GM18867 (cell line): Measurements from ENCODE around the gene NFE2L2.
"Not testable (repeated sequence)": the region's sequence is repeated elsewhere in the genome, so short reads cannot be mapped to it uniquely, and the experiment has no call there.

Source experiments
- ATAC-seq: cut with Tn5 transposase; IDR thresholded peaks from one replicate; pipeline ENCODE4 v1.9.1; 2021; ENCODE audit warnings: mild to moderate bottlenecking, moderate library complexity; ENCODE audit not compliant: unreplicated experiment

The NFE2L2 gene

DNA sequence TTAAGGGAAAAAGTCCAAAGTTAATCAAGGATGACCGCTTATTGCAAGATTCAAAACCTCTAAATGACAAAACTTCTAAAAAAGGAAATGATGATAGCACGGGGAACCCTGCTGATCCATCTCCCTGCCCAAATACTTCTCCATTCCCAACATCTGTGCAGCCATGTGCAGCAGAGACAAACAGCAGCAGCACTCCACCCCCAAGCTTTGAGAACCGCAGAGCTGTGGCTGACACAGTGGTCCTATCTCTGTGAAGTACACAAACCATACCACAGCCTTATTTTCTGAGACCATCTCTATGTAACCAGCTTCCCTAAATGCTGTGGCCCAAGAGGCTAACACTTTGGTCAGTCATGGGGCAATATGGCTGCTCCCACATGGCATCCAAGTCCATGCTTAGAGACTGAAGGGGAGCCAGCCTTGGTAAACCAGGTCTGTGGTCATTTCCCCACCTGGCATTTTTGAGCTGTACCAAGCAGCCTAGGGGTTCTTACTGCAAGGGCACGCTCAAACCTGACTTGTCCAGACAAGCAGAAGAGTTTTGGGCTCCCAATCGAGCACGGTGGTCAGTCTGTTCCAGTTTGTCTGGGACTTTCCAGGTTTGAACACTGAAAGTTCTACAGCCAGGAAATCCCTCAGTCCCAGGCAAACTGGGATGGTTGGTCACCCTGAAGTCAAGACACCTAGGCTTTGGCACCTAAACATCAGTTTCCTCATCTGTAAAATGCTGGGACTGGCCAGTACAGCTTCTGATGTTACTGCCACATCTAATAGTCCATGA lies 17.1 kb upstream of the NFE2L2 start:
- peak; percentile 60 for ATAC-seq

DNA sequence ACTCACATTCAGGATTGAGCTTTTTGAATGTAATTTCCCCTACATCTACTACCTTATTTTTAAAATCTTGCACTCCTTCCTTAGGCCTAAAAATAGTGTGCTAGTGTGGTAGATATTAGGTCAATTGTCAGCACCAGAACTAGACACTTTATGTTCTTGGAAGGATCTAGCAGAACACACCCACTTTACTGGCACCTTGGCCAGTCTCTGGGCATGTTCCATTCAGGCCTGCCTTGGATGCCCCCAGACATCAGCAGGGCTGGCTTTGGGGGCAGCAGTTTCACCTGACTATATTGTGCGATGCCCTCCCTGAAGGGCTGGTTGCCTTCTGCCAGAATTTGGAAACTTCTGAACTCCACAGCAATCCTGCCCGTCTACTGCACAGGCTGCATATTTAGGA lies 15.3 kb upstream of the NFE2L2 start:
- no peak for ATAC-seq

DNA sequence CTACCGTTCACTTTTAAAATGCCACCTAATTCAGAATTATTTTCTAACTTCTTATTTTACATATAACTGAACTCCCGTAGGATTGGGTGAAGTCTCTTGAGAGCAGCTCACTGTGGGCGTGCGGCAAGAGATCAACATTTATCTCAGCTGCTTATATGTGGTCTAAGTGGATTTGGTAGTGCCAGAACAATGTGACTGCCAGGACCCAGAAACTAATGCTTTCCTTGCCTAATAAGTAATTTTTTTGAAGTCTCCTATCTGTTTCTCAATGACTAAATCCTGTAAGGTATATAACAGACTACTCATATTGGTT lies 11.2 kb upstream of the NFE2L2 start:
- no peak for ATAC-seq

DNA sequence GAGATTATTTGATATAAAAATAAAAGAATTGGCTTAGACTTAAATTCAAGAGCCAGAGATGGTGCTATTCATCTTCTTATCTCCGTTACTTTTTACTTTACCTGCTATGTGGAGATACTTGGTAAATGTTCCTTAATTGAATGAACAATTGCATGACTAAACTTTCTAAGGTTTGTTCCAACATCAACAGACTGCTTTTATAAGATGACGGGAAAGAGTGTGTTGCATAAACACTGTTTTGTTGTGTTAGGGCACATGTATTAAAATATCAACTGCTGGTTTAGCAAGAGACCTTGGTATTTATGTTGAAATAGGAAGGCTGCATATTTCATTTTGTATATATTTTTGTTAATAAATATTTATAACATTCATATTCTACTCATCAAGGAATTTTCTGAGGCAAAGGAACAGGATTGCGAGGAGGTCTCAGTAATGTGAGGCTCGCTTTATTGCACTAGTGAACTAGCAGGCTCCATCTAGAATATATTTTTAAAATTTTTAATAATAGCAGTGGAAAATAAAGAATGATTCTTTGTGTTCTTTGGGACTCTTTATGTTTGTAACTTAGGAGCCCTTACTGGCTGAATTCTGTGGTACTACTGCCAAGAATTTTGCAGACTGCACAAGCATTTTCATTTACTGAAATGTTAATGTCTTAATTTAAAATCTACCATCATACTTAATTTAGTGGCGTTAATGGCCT lies 10.7 kb upstream of the NFE2L2 start:
- ATAC-seq, result no peak

DNA sequence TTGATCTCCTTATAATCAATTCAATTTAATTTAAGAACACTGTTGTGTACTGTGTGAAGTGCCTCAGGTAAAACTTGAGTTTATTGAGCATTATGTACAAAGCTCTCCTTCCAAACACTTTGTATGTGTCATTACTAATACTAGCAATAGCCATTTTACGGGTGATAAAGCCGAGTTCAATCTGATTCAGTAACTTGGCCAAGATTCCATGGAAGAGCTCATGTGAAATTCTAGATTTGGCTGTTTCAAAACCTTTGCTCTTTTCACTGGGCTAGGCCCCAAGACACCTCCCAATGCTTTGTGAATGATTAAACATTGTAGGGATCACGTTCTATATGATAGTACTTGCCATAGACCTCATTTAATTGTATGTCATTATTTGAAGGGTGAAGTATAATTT lies 8.9 kb upstream of the NFE2L2 start:
- no peak for ATAC-seq

DNA sequence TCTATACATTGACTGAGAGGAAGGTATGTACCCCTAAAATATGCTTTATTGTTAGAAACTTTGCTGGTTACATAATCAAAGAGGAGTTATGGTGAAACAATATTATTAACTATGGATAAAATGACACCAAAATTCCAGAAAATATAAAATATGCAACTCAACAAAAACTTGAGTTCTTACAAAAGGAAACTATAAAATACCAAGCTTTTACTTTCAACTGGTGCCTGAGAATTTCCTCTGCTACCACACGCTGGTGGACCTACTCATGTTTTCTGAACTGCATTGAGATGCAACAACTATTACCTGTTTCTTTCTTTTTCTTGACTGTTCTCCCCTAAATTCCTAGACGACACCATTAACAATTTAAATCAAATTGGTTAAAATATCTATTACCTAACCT lies 8.2 kb upstream of the NFE2L2 start:
- ATAC-seq, result no peak

DNA sequence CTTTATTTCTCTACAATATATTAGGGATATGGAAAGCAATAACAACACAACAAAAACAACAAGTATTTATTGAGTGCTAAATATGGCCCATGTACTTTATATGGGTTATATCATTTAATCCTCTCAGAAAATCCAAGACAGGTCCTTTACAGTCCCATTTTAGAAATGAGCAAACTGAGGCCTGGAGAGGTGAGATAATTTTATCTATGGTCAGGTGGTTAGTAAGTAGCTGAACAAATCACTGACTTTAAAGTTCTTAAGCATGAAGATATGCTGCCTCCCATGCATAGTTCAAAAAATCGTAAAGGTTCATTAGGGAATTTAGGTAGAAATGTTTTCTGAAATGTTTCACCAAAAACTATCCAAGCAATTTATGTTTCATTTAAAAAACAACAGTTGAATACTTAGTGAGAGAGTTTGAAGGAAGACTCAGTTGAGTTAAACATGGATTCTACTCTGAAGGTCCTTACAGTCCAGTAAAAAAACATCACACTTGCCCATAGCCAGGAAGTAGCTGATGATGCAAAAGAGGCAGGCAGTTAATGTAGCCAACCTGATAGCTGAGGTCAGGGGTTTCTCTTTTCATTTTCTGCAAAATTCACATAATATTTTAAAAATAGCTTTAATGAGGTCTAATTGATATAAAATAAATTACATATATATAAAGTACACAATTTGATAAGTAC lies 7.6 kb upstream of the NFE2L2 start:
- no peak for ATAC-seq

DNA sequence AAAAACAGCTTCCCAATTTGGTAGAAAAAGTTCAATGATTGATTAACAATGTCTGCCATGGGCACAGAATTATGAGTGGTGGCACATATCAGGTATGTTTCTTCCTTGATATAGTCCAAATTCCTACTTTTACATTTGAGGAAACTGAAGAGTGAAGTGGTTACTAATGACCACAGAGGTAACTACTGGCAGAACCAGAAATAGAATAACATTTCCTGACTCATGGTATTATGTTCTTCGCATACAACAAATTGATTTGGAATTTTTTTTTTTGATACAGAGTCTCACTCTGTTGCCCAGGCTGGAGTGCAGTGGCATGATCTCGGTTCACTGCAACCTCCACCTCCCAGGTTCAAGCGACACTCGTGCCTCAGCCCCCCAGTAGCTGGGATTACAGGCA lies 6.0 kb upstream of the NFE2L2 start:
- ATAC-seq, result no peak

DNA sequence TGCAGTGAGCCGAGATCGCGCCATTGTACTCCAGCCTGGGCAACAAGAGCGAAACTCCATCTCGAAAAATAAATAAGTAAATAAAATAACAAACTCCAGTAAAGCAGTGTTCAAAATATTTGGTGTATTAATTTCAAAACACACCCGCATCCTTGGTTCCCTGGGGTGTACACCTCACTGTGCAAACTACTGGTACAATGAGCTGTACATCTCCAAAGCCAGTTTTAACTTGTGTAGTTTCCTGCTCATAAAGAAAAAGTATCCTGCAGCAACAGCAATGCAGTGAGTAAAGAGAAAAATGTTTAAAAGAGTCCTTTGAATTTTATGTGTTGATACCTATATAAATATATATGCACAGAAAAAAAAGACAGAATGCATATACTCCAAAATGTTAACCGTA lies 4.4 kb upstream of the NFE2L2 start:
- no peak for ATAC-seq

DNA sequence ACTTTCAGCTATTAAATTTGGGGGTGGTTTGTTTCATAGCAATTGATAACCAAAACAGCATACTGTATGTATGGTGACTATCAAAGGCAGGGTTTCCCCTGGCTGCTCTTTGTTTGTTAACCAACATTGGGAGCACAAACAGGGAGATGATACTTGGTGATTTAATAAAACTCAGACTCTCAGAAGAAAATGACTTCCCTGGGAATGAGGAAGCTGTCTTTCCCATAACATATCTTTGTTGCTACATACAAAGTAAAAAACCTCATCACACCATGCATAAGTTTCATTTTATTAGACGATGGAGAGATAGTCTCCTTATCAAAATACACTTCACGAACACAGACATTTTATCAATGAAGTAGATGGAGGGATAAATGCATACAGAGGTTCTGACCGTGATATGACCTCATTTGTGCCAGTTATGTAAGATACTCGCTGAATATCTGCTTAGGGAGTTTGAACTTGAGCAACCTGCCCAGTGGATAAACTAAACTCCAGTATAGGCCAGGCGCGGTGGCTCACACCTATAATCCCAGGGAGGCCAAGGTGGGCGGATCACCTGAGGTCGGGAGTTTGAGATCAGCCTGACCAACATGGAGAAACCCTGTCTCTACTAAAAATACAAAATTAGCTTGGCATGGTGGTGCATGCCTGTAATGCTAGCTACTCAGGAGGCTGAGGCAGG lies 3.8 kb upstream of the NFE2L2 start:
- no peak for ATAC-seq

DNA sequence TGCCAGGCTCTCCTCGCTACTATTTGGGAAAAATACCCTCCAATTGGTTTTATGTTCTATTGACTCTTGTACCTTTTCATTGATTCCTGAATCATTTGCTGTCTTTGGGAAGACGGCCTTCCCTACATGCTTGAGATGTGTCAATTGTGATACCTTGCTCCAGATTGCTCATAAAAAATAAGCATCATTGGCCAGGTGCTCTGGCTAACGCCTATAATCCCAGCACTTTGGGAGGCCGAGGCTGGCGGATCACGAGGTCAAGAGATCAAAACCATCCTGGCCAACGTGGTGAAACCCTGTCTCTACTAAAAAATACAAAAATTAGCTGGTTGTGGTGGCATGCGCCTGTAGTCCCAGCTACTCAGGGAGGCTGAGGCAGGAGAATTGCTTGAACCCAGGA lies 2.4 kb upstream of the NFE2L2 start:
- not testable (repeated sequence) for ATAC-seq

DNA sequence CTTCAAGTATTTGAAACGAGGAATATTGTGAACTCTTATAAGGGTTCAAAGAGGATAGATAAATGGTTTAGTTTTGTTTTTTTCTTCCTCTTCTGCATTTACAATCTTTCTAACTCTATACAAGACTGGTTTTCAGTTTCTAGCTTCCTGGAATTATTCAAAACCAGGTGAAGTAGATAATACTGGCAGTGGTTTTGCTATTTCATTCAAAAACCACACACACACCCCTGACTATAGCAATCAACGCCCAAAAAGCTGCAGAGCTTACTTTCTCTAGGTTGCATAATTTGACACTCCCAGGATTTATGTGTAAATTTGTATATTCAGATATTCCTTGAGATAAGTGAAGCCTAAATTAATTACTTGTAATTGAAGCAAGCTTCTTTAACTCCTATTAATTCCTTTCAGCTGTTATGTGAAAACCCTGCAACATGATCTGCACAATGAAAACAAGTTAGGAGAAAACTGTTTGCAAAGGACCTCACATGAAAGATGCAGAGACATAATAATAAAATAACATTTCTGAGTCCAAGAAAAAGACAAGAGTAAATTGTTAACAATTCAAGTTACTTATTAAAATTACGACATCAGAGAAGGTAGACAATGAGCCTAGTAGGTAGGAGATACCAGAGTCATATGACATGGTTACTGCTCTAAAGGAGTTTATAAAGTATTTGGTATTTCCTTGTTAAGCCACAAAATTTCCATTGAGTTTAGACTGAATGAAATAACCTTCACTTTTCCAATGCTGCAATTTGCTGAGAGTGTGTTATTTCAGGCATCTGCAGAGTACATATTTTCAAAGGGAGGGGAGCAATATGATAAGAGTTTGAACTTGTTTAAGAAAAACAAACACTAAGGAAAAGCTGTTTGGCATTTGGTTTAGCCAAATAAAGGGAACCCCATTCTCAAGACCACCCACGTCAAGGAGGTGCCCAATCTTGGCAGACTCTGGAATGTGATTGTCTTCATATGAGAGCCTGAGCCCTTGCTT lies 1.6 kb upstream of the NFE2L2 start:
- ATAC-seq, result peak; percentile 21

DNA sequence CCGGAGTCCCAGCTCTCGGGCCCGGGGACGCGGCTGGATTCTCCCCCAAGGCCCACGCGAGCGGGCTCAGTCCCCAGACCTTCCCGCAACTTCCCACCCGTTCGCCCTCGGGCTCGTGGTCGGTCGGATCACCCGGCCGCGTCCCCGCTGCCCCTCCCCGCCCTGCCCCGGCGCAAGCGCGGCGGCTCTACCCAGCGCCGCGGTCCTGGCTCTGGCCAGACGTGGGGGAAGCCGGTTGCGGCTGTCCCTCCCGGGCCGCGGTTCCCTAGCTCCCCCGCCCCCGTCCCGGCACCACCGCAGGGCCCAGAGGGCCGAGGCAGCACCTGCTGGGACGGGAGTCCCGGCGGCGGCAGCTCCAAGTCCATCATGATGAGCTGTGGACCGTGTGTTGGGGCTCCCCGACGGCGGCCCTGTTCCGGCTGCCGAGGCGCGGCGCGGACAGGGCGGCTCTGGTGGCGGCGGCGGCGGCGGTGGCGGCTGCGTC lies 276 bp downstream of the NFE2L2 start:
- ATAC-seq, result peak; percentile 17

DNA sequence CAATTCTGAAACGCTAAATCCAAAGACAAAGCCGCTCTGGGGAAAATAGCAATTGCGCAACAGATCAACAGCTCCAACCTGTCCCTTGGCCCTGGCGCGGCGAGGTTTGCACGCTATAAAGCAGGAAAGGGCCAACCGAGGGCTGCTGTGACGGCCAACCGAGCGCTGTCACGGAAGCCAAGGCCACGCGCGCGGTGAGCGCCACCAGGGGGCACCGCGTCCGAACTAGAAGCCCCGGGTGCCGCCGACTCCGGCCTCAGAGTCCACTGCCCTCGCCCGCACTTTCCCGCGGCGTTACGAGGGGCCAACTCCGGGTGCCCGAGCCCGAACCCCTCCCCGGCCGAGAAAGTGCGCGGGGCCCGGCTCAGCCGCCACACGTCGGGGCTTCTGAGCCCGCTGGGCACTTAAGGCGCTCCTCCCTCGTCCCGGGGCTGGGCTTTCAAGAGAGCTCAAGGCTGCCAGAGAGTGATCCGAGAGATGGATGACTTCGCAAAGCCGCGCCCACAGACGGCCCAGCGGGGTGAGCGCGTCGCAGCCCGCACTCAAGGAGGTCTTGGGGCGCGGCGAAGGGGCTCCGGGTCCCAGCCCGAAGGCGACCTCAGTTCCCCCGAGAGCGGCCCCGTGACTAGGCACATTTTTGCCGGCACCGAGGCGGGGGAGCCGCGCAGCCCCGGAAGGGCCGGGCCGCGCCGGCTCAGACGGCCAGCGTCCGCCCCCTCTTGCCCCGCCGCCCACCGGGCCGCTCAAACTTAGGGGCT lies 897 bp downstream of the NFE2L2 start:
- ATAC-seq, result peak; percentile 56

DNA sequence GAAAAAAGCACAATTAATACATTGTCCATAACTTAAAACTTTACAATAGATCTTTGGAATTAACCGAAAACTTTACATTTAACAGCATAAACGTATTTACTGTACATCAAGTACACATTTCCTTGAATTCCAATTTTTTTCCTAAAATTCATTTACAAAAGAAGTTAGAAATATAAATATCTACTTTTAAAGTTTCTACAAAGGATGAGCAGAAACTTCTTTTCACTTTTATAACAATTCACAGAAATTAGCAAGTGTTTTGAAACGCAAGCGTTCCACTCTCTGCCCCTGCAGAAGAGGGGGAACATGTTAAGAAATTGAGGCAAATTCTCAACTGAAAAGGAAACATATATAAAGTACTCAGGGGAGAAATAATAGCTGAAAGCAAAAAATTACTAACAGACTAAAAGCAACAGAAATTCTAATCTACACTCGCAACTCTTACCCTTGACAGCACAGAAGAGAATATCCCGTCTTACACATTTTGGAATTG lies 1.5 kb downstream of the NFE2L2 start:
- ATAC-seq, result no peak

DNA sequence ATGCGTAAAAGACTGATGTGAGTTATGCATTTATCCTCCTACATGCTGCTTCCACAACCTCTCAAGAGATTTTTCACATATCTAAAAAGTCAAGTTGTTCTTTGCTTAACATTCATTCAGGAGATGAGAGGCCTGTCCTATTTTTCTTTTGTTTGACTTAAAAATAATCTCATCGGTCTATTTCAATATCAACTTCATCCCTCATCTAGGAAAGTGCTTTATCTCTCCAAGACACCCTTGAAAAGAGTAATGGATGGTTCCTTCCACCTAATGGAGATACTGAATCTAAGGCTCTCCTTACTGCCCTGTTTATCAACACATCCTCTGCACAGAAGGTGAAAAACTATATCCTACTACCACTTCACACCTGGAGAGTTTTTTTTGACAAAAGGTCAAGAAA lies 2.4 kb downstream of the NFE2L2 start:
- ATAC-seq, result no peak

DNA sequence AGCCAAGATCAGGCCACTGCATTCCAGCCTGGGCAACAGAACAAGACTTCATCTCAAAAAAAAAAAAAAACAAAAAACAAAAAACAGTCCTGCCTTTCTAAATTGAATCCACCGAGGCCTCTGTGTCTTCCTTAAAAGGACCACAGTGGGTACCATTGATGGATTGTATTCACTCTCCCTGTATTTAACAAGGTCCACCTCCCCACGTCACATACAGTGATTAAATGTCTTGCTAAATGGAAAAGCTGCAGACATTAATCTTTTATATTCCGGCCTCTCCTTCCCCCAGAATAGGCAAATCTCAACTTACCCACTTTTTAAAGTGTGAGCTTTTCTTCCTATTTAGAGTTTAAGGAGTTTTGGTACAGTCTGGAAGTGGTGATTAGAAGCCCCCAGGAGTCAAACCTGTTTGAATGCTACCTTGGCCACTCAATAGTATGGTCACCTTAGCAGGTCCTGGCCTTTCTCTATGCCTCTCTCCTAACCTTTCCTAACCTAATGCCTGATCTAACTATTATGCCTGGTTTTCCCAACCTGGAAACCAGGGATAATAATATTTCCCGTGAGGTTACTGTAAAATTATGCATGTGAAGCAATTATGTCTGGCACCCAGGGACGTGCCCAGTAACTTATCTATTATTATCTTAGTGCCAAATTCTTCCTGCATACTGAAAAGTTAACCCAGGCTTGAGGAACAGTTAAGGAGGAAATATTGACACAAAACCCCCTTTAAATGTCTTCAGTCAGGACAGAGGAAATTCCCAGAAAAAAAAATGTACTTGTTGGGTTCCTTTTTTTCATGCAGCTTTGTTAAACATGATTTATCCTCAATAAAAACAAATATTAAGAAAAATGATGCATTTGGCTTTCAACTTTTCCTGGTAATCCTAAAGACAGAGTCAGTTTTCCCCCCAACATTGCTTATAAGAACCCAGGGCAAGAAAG lies 3.1 kb downstream of the NFE2L2 start:
- no peak for ATAC-seq

DNA sequence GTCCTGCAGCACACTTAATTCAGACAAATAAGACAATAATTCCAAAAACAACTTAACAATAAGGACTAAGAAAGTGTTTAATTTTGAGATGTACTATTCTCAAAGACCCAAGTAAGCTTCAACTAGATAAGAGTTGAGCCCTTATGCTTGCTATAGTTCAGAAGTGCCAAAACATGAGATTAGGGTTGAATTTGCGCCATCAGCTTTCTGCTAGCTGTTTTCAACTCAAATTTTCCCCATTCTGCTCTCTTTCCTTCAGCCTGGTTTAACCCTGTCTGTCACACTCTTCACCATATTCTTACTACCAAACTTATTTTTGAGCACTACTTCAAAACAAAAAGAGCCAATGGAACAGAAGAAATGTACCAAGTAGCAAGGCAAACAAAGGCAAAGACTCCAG lies 4.1 kb downstream of the NFE2L2 start:
- no peak for ATAC-seq
